ENCODE data around the gene HNRNPUL2.
"Not testable (repeated sequence)": the region's sequence is repeated elsewhere in the genome, so short reads cannot be mapped to it uniquely, and the experiment has no call there.

- not testable (repeated sequence) for TF ChIP-seq CTCF (IDR thresholded peaks at IDR 0.05; ENCODE audit: borderline replicate concordance, extremely low read depth, low read length, poor library complexity, severe bottlenecking); EZH2 (IDR thresholded peaks at IDR 0.05; ENCODE audit: borderline replicate concordance, low read depth, low read length, severe bottlenecking)
These were observed 33.6 kb downstream of the HNRNPUL2 start for GRCh38 chr11:62693624-62694023.
